Liver (tissue), 9 donors: ENCODE data around the gene THBS3. TPM values are rescaled to one million over a fixed set of nuclear protein-coding genes. Genes with fewer than 3 reads are reported as not detected.

Source experiments
- DNase-seq: peaks from one replicate; pipeline ENCODE4 v3.0.0-alpha.2; 2017; ENCODE audit warnings: low spot score
- H3K27ac ChIP-seq, 2 donors: one replicate each; pipeline ENCODE4 v1.7.0; 2013; ENCODE audit warnings: inconsistent platforms in 2 of 2, low read length in 2 of 2, control low read depth in 1 of 2, low read depth in 1 of 2, mild to moderate bottlenecking in 1 of 2
- H3K27me3 ChIP-seq, 4 donors: one replicate each; pipeline versions ENCODE4 v1.6.1 to v1.7.0; 2013; ENCODE audit warnings: low read length in 3 of 4, inconsistent platforms in 1 of 4, mild to moderate bottlenecking in 1 of 4, moderate library complexity in 1 of 4; ENCODE audit not compliant: control insufficient read depth in 4 of 4, insufficient read depth in 4 of 4
- H3K36me3 ChIP-seq, 4 donors: one replicate each; pipeline versions ENCODE4 v1.6.1 to v1.7.0; 2013; ENCODE audit warnings: low read length in 3 of 4, mild to moderate bottlenecking in 3 of 4, low read depth in 1 of 4, moderate library complexity in 1 of 4; ENCODE audit not compliant: control insufficient read depth in 4 of 4, insufficient read depth in 3 of 4
- H3K4me1 ChIP-seq, 4 donors: one replicate each; pipeline versions ENCODE4 v1.6.1 to v1.7.0; 2013; ENCODE audit warnings: low read length in 3 of 4, mild to moderate bottlenecking in 3 of 4, moderate library complexity in 1 of 4; ENCODE audit not compliant: control insufficient read depth in 4 of 4, insufficient read depth in 4 of 4
- H3K4me3 ChIP-seq, 3 donors: one replicate each; pipeline versions ENCODE4 v1.6.1 to v1.7.0; 2013; ENCODE audit warnings: low read length in 3 of 3, control low read depth in 1 of 3, low read depth in 1 of 3, mild to moderate bottlenecking in 1 of 3
- H3K9ac ChIP-seq, 2 donors: one replicate each; pipeline ENCODE4 v1.7.0; 2013; ENCODE audit warnings: low read length in 2 of 2, mild to moderate bottlenecking in 2 of 2, moderate library complexity in 2 of 2, control low read depth in 1 of 2, low read depth in 1 of 2
- H3K9me3 ChIP-seq, 4 donors: one replicate each; pipeline versions ENCODE4 v1.6.1 to v1.7.0; 2013; ENCODE audit warnings: low read length in 3 of 4; ENCODE audit not compliant: control insufficient read depth in 4 of 4
- ATF3 ChIP-seq: IDR thresholded peaks from 2 replicates; pipeline ENCODE4 v1.6.1; 2016; ENCODE audit warnings: antibody characterized with exemption
- CTCF ChIP-seq: fragments of 150-350 bp; IDR thresholded peaks from 2 replicates; pipeline ENCODE4 v1.5.1; 2017; ENCODE audit warnings: improper control_type of control experiment, low read depth, low read length; ENCODE audit not compliant: missing input control
- EGR1 ChIP-seq, 2 donors: IDR thresholded peaks; 2 replicates each; pipeline ENCODE4 v1.6.1; 2016 to 2018; ENCODE audit warnings: antibody characterized with exemption in 2 of 2, low read depth in 2 of 2
- FOXA1 ChIP-seq: IDR thresholded peaks from 2 replicates; pipeline ENCODE4 v1.6.1; 2016; ENCODE audit warnings: antibody characterized with exemption
- FOXA2 ChIP-seq: IDR thresholded peaks from 2 replicates; pipeline ENCODE4 v1.6.1; 2016; ENCODE audit warnings: antibody characterized with exemption
- GABPA ChIP-seq, 2 donors: IDR thresholded peaks in 1 of 2; conservative IDR thresholded peaks in 1 of 2; 2 replicates each; pipeline ENCODE4 v1.6.1; 2016; ENCODE audit warnings: antibody characterized with exemption in 2 of 2, mild to moderate bottlenecking in 1 of 2, moderate library complexity in 1 of 2
- HNF4A ChIP-seq, 2 donors: conservative IDR thresholded peaks; 2 replicates each; pipeline ENCODE4 v1.6.1; 2016; ENCODE audit warnings: antibody characterized with exemption in 2 of 2, mild to moderate bottlenecking in 2 of 2
- HNF4G ChIP-seq: IDR thresholded peaks from 2 replicates; pipeline ENCODE4 v1.6.1; 2016; ENCODE audit warnings: antibody characterized with exemption
- JUND ChIP-seq, 2 donors: IDR thresholded peaks; 2 replicates each; pipeline ENCODE4 v1.6.1; 2016; ENCODE audit warnings: antibody characterized with exemption in 2 of 2
- MAX ChIP-seq: IDR thresholded peaks from 2 replicates; pipeline ENCODE4 v1.6.1; 2016; ENCODE audit warnings: antibody characterized with exemption
- NR2F2 ChIP-seq: IDR thresholded peaks from 2 replicates; pipeline ENCODE4 v1.6.1; 2016; ENCODE audit warnings: antibody characterized with exemption
- RAD21 ChIP-seq, 2 donors: IDR thresholded peaks; 2 replicates each; pipeline ENCODE4 v1.6.1; 2016; ENCODE audit warnings: antibody characterized with exemption in 2 of 2, mild to moderate bottlenecking in 2 of 2
- REST ChIP-seq: IDR thresholded peaks from 2 replicates; pipeline ENCODE4 v1.6.1; 2016; ENCODE audit warnings: antibody characterized with exemption, mild to moderate bottlenecking
- RXRA ChIP-seq, 2 donors: IDR thresholded peaks; 2 replicates each; pipeline ENCODE4 v1.6.1; 2017 to 2018; ENCODE audit warnings: antibody characterized with exemption in 2 of 2, mild to moderate bottlenecking in 1 of 2
- SP1 ChIP-seq: IDR thresholded peaks from 2 replicates; pipeline ENCODE4 v1.6.1; 2018; ENCODE audit warnings: antibody characterized with exemption, mild to moderate bottlenecking
- TAF1 ChIP-seq: conservative IDR thresholded peaks from 2 replicates; pipeline ENCODE4 v1.6.1; 2016; ENCODE audit warnings: antibody characterized with exemption, mild to moderate bottlenecking
- YY1 ChIP-seq: IDR thresholded peaks from 2 replicates; pipeline ENCODE4 v1.6.1; 2016; ENCODE audit warnings: antibody characterized with exemption, mild to moderate bottlenecking
- ZBTB33 ChIP-seq: IDR thresholded peaks from 2 replicates; pipeline ENCODE4 v1.6.1; 2016; ENCODE audit warnings: antibody characterized with exemption
- WGBS: extraction: QIAGEN DNeasy Blood & Tissue Kit; methylation state at CpG from one replicate; pipeline ENCODE4 v1.1.7; 2013; 5-methylcytosine and 5-hydroxymethylcytosine counted together
- polyA plus RNA-seq, 2 donors: library from polyadenylated mRNA; stranded (reverse) in 1 of 2; unstranded in 1 of 2; fragments of 200-250 nt in 1 of 2; fragments of >200 nt in 1 of 2; fragmentation: Nextera tagmentation in 1 of 2; extraction: Ambion mirVana in 1 of 2; gene quantifications; one replicate each; pipeline versions ENCODE4 v1.2.1 to v1.2.3, GENCODE V29; 2013 to 2015
- total RNA-seq, 2 donors: library from RNA; depleted of rRNA; stranded (reverse); fragments of >200 nt; gene quantifications; one replicate each; pipeline ENCODE4 v1.2.3, GENCODE V29; 2014
- donor health status: healthy.
- donor health status: healthy.
- donor health status: healthy.
- donor health status: healthy.
- donor health status: healthy.

THBS3 gene
- total and polyA plus RNA-seq, 4 donors = 3.1 to 6.9 (median 4.2) TPM

- Histone ChIP-seq H3K27ac (no peak overlapping the region), H3K36me3 (no peaks in the 10 kb centered on the region), H3K9me3 (no peaks in the 10 kb centered on the region), H3K27me3 (no peaks in the 10 kb centered on the region), H3K9ac (no peak overlapping the region), H3K4me1 (peaks cover 0 to 4% (median 0%) of the 10 kb centered on the region in 4 donors), H3K4me3 (no peak overlapping the region)
- WGBS = 72% methylated on average over 6 of the region's 6 CpGs
- DNase-seq = no peak
- TF ChIP-seq JUND (IDR thresholded peaks at IDR 0.05) (no peak), RAD21 (IDR thresholded peaks at IDR 0.05) (no peak), SP1 (no peak), RXRA (IDR thresholded peaks at IDR 0.05) (no peak), MAX (no peak), TAF1 (no peak), EGR1 (IDR thresholded peaks at IDR 0.05; ENCODE audit: low read depth in 2 of 2) (no peak), NR2F2 (no peak), ZBTB33 (no peak), YY1 (no peak), REST (no peak), FOXA1 (no peak), HNF4G (no peak), ATF3 (no peak), GABPA (IDR thresholded peaks at IDR 0.05 in 1 of 2, conservative IDR thresholded peaks at IDR 0.05 in 1 of 2) (no peak), CTCF (no peak), FOXA2 (no peak), HNF4A (conservative IDR thresholded peaks at IDR 0.05) (no peak)
These were observed 22.0 kb downstream of the THBS3 start for GRCh38 chr1:155185783-155186066.
